Measurements from ENCODE around the gene MED17.

Gene MED17

DNA sequence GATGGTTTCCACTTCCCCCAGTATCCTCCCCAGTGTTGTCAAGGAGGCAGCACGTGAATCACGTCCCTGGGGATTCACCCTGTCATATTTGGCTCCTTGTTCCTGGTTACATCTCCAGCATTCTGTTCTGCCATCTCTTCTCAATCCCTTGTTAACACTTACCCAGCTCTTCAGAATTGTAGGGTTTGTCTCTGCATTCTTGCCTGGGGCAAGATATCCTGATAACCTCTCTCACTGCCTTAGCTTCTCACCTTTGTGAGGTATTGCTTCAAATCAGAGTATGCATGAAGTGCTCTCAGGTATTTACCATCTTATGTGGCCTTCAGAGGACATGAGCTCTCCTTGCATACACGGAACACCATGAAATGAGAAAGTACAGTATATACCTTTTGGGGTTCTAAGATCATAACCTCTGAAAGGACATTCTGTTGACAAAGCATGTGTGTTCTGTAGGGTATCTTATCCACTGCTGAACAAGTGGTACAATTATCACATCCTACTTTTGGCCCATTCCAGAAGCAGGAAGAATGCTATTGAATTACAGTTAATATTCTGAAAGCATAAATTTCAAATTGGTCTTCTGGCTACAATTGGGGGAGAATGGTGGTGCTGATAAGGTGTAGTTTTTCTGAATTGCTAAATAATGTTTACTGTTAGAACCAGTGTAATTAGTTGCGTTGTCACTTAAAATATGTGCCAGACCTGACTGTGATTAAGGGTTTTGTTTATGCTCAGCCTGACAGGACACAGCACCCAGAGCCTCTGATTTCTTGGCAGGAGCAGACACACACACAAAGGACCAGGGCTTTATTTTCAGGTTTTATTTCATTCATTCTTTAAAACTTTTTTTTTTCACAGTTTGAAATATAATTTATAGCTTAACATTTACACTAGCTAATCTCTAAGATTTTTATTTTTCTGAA is 33.6 kb downstream of the MED17 start:
- no peak for DNase-seq

DNA sequence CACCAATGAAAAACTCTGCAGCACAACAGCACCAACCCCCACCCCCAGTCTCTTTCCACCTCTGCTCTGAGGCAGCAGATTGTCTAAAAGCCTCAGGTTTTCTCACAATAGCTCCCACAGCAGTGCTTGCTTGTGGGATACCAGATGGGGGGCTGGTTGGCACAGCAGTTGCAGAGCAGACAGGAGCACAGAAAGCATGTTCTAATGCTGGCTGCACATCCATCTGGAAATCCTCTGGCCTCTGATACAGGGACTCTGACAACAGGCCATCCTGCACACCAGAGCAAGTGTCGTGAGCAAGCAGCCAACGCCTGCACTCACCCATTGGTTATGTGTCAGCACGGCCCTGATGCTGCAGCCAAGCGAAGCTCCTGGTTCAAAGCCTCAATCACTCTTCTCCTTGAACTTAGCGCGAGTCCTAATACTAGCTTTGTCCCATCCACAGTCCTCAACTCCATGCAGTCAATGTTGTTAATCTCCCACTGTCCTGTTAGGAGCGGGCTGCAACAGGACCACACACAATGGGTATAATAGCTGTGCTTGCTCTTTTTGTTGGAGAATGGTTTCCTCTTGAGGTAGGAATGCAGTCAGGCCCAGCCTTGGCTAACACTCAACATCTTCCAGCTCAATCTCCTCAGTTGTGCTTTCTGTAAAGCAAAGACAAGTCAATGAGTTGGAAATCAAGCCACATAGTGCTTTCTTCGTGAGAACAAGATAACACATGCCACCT is 36.0 kb downstream of the MED17 start:
- DNase-seq = no peak

- DNase-seq = no peak
Observed at GRCh38 chr11:93820847-93821246, 36.8 kb downstream of the MED17 start.

DNA sequence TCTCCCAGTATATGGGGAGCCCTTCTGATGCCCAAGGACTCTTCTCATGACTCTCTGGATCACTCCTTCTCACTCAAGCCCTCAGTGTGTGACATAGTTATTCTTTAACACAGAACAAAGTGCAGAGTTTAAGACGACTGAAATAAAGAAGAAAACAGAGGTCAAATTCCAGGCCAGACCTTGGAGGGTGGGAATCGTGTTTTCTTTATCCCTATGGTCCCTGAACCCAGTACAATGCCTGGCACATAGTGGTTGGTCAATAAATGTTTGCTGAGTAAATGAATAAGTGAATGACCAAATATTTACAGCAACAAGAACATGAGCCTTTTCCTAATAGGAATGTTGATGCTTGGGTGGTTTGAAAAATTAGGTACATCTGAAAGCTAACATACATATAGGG is 37.5 kb downstream of the MED17 start:
- no peak for DNase-seq

GRCh38 chr11:93822359-93822758 is 38.3 kb downstream of the MED17 start:
- DNase-seq = no peak

GRCh38 chr11:93823210-93823609 is 39.1 kb downstream of the MED17 start:
- no peak for DNase-seq

GRCh38 chr11:93827363-93827762 is 43.3 kb downstream of the MED17 start:
- no peak for DNase-seq

- DNase-seq = no peak
Observed at GRCh38 chr11:93829598-93829997, 45.5 kb downstream of the MED17 start.

DNA sequence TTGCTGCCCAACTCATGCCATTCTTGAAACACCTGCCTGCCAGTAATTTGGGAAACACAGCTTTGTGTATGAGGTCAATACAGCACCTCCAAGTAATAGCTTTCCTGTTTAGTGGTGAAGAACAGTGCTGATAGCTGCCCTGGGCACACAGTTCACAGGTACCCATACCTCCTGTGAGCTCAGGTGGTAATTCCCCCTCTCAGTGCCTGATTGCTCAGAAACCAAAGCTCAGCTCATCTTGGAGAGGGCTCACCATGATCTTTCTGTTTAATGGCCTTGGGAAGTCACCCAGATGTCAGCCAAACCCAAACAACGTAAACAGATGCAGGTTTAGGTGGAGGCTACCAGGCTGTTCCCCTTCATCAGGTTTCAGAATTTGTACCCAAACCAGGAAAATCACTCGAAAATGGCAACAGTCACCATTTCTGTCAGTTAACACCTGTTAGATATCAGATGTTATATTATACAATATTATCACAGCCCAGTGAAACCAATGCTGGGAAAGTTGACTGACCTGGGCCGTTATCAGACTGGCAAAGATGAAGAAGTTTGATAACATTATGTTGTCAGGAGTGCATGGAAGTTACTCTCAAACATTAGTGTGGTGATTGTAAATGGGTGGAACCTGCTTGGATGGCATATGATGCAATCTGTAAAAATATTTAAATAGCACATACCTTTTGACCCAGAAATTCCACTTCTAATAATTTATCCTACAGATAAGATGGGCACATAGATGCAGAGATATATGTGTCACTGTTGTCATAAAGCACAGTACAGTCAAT is 47.5 kb downstream of the MED17 start:
- no peak for DNase-seq

DNA sequence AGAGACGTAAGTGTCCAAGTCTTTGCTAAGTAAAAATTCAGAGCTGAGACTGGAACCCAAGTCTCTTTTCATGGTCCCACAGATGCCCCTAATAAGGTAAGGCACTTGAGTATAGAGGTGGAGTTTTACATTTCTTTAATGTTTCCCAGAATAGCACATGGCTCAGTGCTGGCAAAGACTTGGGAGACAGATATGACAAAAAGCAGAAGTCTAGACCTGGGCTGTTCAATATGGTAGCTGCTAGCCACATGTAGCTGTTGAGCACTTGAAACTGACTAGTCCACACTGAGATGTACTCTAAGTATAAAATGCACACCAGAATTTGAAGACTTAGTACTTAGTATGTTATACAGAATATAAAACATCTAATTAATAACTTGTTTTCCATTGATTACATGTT is 48.7 kb downstream of the MED17 start:
- DNase-seq = no peak

DNA sequence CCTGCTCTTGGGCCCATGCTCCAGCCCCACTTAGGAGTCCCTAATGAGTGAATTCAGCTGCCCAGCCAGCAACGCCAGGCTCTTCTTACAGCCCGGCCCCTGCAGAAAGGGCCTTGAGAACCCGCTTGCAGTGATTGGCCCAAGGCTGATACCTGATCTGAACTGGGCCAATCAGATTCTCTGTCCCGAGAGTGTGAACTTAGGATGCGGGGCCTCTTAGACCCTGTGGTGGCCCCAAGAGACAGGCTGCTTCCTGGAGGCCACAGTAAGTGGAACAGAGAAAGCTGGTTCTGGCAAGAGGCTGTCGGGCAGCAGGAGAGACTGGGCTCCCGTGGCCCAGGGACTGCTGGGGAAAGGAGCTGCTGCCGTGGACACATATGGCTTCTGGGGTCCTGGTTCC is 54.9 kb downstream of the MED17 start:
- no peak for DNase-seq

GRCh38 chr11:93840180-93840579 is 56.1 kb downstream of the MED17 start:
- no peak for DNase-seq

DNA sequence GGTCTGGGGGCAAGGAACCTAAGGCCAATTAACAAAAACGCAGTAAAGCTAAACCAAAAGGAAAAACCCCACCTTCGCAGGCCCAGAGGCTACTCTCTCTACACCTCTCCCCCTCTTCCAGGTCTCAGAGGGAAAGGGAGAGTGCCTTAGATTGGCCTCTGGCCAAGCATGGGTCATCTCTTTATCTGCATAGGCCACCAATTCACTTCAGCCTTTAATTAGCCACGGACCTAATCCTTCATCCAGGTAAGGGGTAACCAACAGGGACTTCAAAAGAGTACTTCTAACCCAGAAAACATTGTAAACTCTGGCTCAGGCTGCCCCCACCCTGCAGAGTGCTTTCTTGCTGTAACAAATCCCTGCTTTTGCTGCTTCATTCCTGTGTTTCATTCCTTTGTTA is 56.9 kb downstream of the MED17 start:
- DNase-seq = no peak

GRCh38 chr11:93841446-93841845 is 57.4 kb downstream of the MED17 start:
- DNase-seq = no peak

- no peak for DNase-seq
Observed at GRCh38 chr11:93842034-93842433, 58.0 kb downstream of the MED17 start.

GRCh38 chr11:93842461-93842860 is 58.4 kb downstream of the MED17 start:
- DNase-seq = no peak

DNA sequence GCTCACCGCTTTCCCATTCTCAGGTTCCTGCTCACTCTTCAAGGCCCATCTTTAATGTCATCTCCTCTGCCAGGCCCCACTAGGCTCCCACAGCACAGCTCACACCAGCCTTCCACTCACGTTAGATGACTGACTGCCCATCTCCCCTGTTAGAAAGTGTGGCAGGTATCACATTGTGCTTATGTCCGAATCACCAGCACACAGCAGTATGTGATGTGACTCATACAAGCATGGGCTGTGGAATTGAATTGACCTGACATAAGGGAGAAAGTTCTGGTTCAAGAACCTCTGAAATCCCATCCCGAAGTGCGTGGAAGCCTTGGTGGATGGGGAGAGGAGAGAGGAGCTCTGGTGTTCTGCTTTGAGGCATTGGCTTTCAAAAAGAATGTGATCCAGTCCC is 59.8 kb downstream of the MED17 start:
- DNase-seq = no peak

DNA sequence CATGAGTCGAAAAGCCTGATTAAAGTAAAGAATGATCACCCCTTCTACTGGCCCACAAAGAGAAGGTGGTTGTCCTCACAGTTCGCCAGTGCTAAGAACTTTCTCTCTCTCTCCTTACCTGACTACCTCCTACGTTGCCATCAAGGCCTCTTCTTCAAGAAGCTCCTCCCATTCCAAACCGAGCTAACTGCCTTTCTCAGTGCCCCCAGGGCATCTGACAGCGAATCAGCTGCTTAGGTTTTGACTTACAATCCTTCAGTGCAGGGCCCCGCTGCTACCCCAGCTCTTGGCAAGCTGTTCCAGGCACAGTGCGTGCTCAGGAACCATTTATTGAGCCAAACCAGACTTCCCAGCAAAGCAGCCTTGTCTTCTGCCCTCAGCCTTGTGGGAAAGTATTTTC is 60.5 kb downstream of the MED17 start:
- DNase-seq = no peak

GRCh38 chr11:93845181-93846092 is 61.4 kb downstream of the MED17 start:
- DNase-seq = no peak

GRCh38 chr11:93846411-93846810 is 62.3 kb downstream of the MED17 start:
- no peak for DNase-seq

DNA sequence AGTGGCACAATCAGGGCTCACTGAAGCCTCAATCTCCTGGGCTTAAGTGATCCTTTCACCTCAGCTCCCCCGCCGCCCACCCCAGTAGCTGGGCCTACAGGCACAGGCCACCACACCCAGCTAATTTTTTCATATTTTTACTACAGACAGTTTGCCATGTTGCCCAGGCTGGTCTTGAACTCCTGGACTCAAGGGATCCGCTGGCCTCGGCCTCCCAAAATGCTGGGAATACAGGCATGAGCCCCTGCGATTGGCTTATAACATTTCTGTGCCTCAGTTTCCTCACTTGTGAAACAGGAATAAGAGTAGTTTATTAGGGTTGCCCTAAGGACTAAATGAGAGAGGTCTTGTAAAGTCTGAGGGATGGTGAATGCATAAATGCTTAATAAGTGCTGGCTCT is 65.1 kb downstream of the MED17 start:
- no peak for DNase-seq
